Astrocyte of the spinal cord (primary cell): Measurements from ENCODE around the gene SPOCK1.

Experiments
- DNase-seq: peaks from one replicate; pipeline ENCODE4 v3.0.0; 2011; ENCODE audit warnings: low read depth, low spot score
- H3K4me3 ChIP-seq: 2 replicates; pipeline ENCODE4 v1.5.1; 2011; ENCODE audit warnings: low read depth, mild to moderate bottlenecking, low read length, moderate library complexity
- in situ Hi-C: cut with HindIII; loops from 2 replicates; pipeline ENCODE4 v1.10.0; 2017; ENCODE audit warnings: low sequenced_read_pairs
- TF ChIP-seq, protein P1 (sequence below): IDR thresholded peaks from 2 replicates; pipeline ENCODE4 v1.5.1; 2012; ENCODE audit warnings: low read depth, mild to moderate bottlenecking, low read length, inconsistent platforms

The SPOCK1 gene

GRCh38 chr5:137191179-137191578 lies 307.9 kb downstream of the SPOCK1 start:
- H3K4me3 ChIP-seq, result no peak overlapping the region
- peak; percentile 15 for DNase-seq
- TF ChIP-seq, protein P1, sequence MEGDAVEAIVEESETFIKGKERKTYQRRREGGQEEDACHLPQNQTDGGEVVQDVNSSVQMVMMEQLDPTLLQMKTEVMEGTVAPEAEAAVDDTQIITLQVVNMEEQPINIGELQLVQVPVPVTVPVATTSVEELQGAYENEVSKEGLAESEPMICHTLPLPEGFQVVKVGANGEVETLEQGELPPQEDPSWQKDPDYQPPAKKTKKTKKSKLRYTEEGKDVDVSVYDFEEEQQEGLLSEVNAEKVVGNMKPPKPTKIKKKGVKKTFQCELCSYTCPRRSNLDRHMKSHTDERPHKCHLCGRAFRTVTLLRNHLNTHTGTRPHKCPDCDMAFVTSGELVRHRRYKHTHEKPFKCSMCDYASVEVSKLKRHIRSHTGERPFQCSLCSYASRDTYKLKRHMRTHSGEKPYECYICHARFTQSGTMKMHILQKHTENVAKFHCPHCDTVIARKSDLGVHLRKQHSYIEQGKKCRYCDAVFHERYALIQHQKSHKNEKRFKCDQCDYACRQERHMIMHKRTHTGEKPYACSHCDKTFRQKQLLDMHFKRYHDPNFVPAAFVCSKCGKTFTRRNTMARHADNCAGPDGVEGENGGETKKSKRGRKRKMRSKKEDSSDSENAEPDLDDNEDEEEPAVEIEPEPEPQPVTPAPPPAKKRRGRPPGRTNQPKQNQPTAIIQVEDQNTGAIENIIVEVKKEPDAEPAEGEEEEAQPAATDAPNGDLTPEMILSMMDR, result no peak
- in situ Hi-C loops, result no loop called here

DNA sequence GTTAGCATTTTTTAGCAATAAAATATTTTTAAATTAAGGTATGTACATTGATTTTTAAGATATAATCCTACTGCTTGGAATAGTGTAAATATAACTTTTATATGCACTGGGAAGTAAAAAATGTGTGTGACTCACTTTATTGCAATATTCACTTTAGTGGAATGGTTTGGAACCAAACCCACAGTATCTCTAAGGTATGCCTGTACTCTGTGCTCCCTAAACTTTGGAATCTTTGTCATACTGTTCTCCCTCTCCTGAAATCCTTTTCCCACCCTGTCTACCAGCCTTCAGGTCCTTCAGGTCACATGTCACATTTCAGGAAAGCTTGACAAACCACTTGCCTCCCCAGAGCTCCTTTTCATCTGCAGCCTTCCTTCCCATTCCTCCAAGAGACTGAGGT lies 308.7 kb downstream of the SPOCK1 start:
- H3K4me3 ChIP-seq, result no peak overlapping the region
- TF ChIP-seq, protein P1, result no peak
- peak; percentile 29 for DNase-seq
- in situ Hi-C loops, result no loop called here

DNA sequence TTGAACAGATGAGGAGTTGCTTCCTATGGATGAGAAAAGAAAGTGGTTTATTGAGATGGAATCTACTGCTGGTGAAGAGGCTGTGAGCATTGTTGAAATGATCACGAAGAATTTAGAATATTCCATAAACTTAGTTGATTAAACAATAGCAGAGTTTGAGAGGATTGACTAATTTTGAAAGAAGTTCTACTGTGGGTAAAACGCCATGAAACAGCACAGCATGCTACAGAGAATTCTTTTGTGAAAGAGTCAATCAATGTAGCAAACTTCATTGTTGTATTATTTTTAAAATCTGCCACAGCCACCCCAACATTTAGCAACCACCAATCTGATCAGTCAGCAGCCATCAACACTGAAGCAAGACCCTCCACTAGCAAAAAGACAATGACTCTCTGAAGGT lies 309.1 kb downstream of the SPOCK1 start:
- H3K4me3 ChIP-seq, result no peak overlapping the region
- TF ChIP-seq, protein P1, result no peak
- in situ Hi-C loops, result no loop called here
- DNase-seq, result peak; percentile 6

- in situ Hi-C loops, result no loop called here
- H3K4me3 ChIP-seq, result no peak overlapping the region
- no peak for DNase-seq
- TF ChIP-seq, protein P1, result no peak
These were observed 310.6 kb downstream of the SPOCK1 start for GRCh38 chr5:137188566-137188965.

- TF ChIP-seq, protein P1, result no peak
- peak; percentile 17 for DNase-seq
- no peak overlapping the region for H3K4me3 ChIP-seq
- in situ Hi-C loops, result no loop called here
These were observed 312.2 kb downstream of the SPOCK1 start for GRCh38 chr5:137186759-137187461.

DNA sequence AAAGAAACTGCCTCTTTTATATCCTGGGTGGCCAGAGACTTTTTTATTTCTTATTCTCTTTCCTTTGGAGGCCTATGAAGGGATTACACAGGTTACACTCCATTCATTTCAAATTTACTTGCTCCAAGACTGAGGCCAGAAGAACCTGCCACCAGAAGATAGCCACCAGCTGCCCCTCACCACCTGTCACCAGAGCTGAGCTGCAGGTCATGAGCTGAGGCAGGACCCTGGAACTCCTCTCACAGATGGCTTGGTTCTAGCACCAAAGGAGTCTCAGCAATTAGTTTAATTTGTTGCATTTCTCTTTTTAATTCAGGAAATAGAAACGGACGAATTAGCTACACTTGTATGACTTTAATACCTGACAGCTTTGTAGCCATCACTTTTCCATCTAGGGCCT lies 313.9 kb downstream of the SPOCK1 start:
- no peak overlapping the region for H3K4me3 ChIP-seq
- in situ Hi-C loops, result no loop called here
- TF ChIP-seq, protein P1, result no peak
- no peak for DNase-seq
